ENCODE data around the gene POTEG.
"Not testable (repeated sequence)": the region's sequence is repeated elsewhere in the genome, so short reads cannot be mapped to it uniquely, and the experiment has no call there.

DNA sequence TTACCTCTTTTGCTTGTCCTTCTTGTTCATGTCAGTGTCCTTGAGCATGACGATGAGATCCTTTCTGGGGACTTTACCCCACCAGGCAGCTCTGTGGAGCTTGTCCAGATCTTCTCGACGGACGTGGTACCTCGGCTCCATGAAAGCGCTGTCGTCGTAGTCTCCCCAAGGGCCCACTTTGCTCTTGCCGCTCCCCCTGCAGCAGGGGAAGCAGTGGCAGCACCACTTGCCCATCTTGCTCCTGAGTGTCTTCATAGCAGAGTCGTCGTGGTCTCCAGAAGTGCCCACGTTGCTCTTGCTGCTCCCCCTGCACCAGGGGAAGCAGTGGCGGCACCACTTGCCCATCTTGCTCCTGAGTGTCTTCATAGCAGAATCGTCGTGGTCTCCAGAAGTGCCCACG lies 376 bp downstream of the POTEG start:
- not testable (repeated sequence) for TF ChIP-seq EZH2 (IDR thresholded peaks at IDR 0.05; ENCODE audit: borderline replicate concordance, low read length)
- TF ChIP-seq, protein P1, sequence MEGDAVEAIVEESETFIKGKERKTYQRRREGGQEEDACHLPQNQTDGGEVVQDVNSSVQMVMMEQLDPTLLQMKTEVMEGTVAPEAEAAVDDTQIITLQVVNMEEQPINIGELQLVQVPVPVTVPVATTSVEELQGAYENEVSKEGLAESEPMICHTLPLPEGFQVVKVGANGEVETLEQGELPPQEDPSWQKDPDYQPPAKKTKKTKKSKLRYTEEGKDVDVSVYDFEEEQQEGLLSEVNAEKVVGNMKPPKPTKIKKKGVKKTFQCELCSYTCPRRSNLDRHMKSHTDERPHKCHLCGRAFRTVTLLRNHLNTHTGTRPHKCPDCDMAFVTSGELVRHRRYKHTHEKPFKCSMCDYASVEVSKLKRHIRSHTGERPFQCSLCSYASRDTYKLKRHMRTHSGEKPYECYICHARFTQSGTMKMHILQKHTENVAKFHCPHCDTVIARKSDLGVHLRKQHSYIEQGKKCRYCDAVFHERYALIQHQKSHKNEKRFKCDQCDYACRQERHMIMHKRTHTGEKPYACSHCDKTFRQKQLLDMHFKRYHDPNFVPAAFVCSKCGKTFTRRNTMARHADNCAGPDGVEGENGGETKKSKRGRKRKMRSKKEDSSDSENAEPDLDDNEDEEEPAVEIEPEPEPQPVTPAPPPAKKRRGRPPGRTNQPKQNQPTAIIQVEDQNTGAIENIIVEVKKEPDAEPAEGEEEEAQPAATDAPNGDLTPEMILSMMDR (IDR thresholded peaks at IDR 0.05; ENCODE audit: low read length), result not testable (repeated sequence)
